Heart left ventricle (tissue), 13 donors: ENCODE measurements around the gene FLT4.

ENCODE experiments used
- CTCF ChIP-seq, 12 donors: fragments of 200-600 bp; sonication (generic) in 4 of 12; IDR thresholded peaks; one replicate each; pipeline versions ENCODE4 v1.5.0 to v1.8.0; 2018 to 2022; ENCODE audit warnings: antibody characterized with exemption in 12 of 12, mild to moderate bottlenecking in 5 of 12
- POLR2A ChIP-seq, 2 donors: fragments of 450-650 bp; IDR thresholded peaks; one replicate each; pipeline ENCODE4 v1.6.1; 2017; ENCODE audit warnings: antibody characterized with exemption in 2 of 2, mild to moderate bottlenecking in 2 of 2, moderate library complexity in 2 of 2
- donor health status: ischemic (EF 13 %, LVEDD 7.1; RV severe dilation, severe dysfunction).
- donor health status: DM: no; HTN: yes; CAD: no.
- donor health status: DM: no; HTN: no; CAD: no.
- donor health status: ischemic (EF 25% LVEDD 6.9; RV normal size, moderate dysfunction).
- donor health status: ischemic (EF 25% LVEDD 5.7; RV mildly dilated, moderate dysfunction).
- donor health status: ischemic (EF 35%, LVEDD 5.7; RV mildly dilated, moderate dysfunction).
- donor health status: nonischemic (EF 11% LVEDD 7.7; RV severe dilation, severe dysfunction).
- donor health status: DM: yes; HTN: yes; CAD: no.
- donor health status: PGD.
- donor health status: ischemic (EF 29% LVEDD 5.4; RV normal size, mild dysfunction).
- donor health status: nonischemic (EF 23%, LVEDD 6.1; RV moderate dilation, normal function).

GRCh38 chr5:180611140-180611850 lies 38.1 kb downstream of the FLT4 start:
- TF ChIP-seq CTCF (IDR thresholded peaks at IDR 0.05) (no peak), POLR2A (IDR thresholded peaks at IDR 0.05) (no peak)
